CD1c-positive myeloid dendritic cell (primary cell): ENCODE data around the gene FXR2.
A peak's percentile ranks its signal among the peaks of the same experiment; 100 is the strongest.
"Not testable (repeated sequence)": the region's sequence is repeated elsewhere in the genome, so short reads cannot be mapped to it uniquely, and the experiment has no call there.

Experiments used
- DNase-seq: peaks from one replicate; pipeline ENCODE4 v3.0.0-alpha.2; 2016; ENCODE audit errors: extremely low spot score

Gene FXR2

GRCh38 chr17:7614425-7615264 lies at the start of gene FXR2:
Gene FXR2, minus strand, starts transcription at chr17:7614897. Its CDS starts 365 bp downstream, at chr17:7614532.
- DNase-seq, result peak; percentile 99

DNA sequence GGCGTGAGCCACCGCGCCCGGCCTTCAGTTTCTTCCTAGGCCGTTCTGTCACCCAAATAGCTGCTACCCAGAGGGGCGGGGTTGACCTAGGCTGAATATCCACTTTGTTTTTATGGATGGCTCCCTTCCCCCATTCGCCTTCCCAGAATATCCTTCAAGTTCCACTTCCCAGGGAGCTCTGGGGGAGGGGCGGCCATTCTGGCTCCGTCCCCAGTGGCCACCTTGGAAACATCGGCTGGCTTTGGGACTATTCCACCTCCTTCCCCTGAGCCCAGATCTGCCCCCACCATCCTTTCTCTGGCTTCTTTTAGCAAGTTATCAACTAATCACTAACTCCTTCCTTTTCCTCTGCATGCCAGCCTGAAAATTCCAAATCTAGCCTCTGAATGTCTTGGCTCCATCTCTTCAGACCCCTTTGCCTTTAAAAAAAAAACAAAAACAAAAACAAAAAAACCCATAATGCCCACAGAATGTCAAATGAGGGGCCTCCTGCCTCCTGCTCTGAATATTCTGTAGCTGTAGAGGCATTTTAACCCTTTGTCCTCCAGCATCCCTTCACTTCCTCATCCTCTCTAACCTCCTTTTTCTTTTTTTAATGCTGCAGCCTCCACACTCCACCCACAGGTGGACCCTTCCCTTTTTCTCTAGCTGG lies 42.4 kb upstream of the FXR2 start:
- DNase-seq, result peak; percentile 30

- DNase-seq, result peak; percentile 15
Observed at GRCh38 chr17:7655541-7655840, 40.8 kb upstream of the FXR2 start.

DNA sequence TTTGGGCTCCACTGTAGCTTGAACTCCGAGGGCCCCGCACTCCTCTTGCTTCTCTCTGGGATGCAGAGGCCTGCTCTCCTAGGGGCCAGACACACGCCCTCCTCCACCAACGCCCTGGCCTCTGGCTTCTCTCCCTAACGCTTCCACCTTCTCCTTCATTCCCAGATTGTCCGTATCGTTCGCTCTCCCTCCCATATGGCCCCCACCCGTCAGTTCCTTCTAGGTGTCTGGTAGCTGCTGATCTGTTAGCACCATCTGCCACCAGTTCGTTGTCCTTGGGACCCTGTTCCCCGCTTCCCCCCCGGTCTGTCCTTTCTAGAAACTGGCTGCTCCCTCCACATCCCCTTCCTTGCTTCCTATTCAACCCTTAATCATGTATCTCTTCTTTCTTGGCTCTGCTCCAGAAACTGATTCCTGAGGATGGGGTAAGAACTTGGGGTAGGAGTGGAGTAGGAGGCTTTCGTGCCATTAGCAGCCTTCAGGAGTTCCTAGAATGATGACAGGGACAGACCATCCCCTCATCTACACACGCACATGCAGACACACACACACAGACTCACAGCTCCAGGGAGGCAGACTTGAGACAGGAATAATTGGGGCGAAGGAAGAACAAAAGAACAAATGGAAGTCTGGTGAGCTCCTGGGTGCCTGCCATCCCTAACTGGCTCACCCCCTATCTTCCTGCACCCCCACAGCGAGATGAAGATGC lies 40.3 kb upstream of the FXR2 start:
- DNase-seq, result peak; percentile 51

DNA sequence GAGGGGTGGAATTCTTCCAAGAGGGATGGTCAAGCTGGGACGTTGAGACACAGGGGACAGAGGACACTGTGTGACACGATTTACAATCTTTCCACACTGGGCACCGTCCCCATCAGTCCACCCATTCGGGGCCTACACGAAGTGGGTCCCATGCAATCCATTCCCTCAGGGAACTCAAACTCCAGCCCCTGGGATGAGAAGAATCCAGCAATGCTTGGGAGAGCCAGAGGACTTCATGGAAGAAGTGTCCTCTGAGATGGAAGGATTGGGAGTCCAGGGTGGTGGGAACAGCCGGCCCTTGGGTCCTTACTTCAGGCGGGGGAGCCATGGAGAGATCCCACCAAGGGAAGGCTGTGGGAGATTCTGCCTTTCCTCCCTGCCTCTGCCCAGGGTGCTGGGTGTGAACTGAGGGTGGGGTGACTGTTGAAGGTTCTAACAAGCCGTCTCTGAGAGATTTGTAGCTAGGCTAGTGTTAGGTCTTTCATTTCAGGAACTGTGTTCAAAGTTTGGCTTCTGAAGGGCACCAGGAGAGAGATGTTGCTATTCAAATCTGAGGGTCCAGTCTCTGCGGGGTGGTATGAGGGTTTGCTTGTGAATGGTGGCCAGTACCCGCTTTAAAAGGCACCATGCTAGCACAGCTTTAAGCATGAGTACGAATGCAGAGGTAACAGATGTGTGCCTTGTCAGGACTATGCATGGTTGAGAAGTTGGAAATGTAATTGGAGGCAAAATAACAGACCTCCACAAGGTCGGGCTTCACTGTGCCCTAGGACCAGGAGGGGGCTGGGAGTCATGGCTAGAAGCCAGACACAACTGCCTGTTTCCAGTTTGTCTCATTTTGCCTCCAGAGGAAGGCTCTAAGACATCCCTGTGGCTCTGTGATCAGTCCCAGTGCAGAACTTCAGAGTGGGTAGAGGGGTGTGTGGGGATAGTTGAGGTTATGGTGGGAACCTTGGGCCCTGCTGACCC lies 38.0 kb upstream of the FXR2 start:
- no peak for DNase-seq

DNA sequence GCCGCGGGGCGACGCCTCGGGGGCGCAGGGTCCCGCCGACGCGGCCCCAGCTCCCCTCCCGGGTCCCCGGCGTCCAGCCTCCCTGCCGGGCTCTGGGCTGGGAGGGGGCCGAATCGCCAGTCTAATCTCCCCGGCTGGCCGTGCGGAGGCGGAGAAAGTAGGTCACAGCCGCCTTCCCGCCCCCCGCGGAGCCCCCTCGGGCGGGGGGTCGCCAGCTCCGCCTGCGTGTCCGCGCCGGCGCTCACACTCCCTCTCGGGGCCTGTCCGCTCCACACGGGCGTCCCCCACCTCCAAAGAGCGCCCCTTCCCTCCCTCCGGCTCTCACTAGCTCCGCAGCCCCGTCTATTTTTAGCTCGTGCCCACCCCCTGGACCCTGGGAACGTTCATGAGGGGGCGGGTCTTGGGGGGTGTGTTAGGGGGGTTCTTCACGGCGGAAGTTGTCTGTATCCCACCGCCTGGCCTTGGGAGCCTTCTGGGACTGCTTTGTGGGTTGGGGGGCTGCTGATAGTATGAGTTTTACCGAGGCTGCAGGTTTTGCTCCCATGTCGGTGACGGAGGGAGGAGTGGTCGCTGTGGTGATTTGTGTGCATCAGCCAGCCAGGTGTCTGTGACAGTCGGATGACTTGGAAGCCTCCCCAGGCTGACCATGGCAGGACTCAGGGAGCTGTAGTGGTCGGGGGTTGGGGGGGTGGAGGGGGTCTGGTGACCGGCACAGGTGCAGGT lies 37.1 kb upstream of the FXR2 start:
- no peak for DNase-seq

DNA sequence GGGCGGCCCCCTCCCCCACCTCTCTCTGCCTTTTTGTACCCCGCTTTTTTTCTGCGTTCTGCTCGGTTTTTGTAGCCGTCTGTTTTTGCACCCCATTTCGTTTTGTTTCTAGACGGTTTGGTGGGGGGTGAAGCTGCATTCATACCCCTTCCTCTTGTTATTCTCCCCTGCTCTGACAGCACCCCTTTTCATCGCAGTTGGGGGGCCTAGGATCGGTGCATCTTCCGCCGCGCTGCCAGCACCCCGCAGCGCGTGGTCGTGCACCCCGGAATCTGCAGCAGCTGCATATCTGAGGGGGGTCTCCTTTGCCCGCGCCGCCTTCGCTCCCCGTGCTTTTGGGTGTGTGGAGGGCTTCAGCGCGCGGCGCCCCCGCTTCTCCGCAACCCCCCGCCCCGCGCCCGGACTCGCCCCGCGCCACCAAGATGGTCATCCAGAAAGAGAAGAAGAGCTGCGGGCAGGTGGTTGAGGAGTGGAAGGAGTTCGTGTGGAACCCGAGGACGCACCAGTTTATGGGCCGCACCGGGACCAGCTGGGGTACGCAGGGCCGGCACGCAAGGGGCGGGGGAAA lies 36.5 kb upstream of the FXR2 start:
- DNase-seq, result no peak

- DNase-seq, result peak; percentile 63
Observed at GRCh38 chr17:7650509-7651096, 35.9 kb upstream of the FXR2 start, which contains the start of gene ATP1B2. Gene ATP1B2, plus strand, starts transcription at chr17:7650926. Its CDS starts 593 bp downstream, at chr17:7651519.

- DNase-seq, result peak; percentile 68
Observed at GRCh38 chr17:7647018-7647417, 32.3 kb upstream of the FXR2 start.

- no peak for DNase-seq
Observed at GRCh38 chr17:7646457-7646856, 31.8 kb upstream of the FXR2 start.

- peak; percentile 79 for DNase-seq
Observed at GRCh38 chr17:7644775-7645174, 30.1 kb upstream of the FXR2 start.

DNA sequence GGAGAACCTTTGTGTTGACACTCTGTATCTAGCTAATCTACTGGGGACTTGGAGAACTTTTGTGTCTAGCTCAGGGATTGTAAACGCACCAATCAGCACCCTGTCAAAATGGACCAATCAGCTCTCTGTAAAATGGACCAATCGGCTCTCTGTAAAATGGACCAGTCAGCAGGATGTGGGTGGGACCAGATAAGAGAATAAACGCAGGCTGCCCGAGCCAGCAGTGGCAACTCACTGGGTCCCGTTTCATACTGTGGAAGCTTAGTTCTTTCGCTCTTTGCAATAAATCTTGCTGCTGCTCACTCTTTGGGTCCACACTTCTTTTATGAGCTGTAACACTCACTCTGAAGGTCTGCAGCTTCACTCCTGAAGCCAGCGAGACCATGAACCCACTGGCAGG lies 26.9 kb upstream of the FXR2 start:
- DNase-seq, result not testable (repeated sequence)

- DNase-seq, result no peak
Observed at GRCh38 chr17:7640783-7641182, 26.1 kb upstream of the FXR2 start.

DNA sequence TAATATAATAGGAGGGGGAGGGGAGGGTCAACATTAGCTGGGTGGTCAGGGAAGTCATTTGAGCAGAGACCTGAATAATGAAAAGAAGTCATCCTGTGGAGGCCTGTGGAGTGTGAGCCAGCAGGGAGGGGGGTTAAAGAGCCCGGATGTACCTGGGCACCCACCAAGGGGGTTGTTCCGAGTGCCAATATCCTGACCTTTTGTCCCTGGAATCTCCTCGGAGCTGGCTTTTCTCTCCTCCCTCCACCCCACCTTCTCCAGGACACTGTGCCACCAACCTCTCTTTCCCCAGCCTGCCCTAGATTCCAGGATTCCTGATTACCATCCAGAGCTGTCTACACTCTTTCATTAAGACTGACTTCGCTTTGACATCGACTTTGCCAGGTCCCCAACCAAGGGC lies 21.5 kb upstream of the FXR2 start:
- DNase-seq, result no peak

- DNase-seq, result peak; percentile 24
Observed at GRCh38 chr17:7634384-7634783, 19.7 kb upstream of the FXR2 start.

DNA sequence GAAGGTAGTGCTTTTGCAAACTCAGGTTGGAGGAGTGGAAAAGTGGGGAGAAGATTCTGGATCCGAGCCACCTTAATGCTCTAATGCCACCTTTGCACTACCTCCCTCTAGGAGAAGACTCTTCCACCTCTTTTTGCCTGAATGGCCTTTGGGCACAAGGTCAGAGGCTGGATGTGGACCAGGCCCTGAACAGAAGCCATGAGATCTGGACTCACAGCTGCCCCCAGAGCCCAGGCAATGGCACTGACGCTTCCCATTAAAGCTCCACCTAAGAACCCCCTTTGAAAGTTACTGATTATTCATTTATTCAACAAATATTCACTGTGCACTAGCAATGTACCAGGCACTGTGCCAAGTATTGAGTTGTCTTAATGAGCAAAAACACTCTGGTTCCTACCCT lies 18.4 kb upstream of the FXR2 start:
- no peak for DNase-seq

DNA sequence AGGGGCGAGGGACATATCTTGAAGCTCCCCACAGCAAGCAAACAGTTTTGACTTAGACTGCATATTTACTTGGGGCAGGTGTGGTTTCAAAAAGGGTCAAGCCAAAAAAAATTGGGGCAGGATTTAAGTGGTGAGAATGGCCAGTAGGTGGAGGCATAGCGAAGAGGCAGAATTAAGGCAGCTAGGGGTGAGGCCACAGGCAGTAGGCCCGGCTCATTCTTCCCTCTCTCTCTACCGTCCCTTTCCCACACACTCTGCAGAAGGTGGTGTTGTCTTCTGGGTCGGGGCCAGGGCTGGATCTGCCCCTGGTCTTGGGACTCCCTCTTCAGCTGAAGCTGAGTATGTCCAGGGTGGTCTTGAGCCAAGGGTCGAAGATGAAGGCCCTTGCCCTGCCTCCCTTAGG lies 17.8 kb upstream of the FXR2 start:
- DNase-seq, result peak; percentile 60

DNA sequence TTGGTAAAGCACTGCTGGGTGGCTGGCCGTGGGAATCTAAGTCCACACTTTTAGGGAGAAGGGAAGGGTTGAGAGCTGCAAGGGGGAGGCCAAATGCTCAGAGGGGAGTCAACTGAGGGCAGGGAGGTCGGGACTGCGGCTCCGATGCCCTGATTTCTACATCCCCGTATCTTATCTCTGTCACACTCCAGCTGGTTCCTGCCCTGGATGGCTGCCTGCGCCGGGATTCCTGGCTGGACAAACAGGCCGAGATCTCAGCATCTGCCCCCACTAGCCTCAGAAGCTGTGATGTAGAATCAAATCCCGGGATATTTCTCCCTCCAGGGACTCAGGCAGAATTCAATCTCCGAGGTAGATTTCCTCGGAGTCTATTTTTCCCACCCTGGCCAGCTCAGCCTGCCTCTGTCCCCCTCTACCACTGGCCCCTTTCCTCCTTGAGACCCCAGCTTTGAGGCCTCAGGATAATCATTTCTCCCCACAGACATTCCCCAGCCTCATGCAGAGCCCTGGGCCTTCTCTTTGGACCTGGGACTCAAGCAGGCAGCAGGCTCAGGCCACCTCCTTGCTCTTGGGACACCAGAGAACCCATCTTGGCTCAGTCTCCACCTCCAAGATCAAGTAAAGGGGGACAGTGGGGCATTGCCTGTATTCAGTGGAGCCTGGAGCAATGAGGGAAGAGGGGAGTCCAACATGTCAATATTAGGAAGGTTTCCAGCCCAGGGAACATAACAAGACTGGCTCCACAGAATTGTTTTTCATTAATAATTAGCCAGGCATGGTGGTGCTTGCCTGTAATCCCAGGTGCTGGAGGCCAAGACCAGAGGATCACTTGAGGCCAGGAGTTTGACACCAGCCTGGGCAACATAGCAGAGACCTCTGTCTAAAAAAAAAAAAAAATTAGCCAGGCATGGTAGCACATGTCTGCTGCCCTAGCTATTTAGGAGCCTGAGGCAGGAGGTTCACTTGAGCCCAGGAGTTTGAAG lies 17.0 kb upstream of the FXR2 start:
- DNase-seq, result no peak
